ENCODE results near the gene PLXNC1.

PLXNC1 gene

GRCh38 chr12:94230357-94230905, 82.1 kb downstream of the PLXNC1 start:
- Histone ChIP-seq H2AFZ (ENCODE audit: low read length) (no peak overlapping the region), H3K4me2 (ENCODE audit: low read length) (no peak overlapping the region), H3K9me2 (ENCODE audit: low read depth, low read length) (no peaks in the 10 kb centered on the region), H4K20me1 (ENCODE audit: insufficient read depth, low read length) (no peaks in the 10 kb centered on the region), H3K4me1 (ENCODE audit: insufficient read depth, low read length, severe bottlenecking) (no peaks in the 10 kb centered on the region), H3K27me3 (ENCODE audit: insufficient read depth, low read length) (peaks cover 5% of the 10 kb centered on the region; the same call in 1 of the 2 replicates), H3F3A (ENCODE audit: insufficient read depth, low read length) (no peaks in the 10 kb centered on the region), H3K9ac (ENCODE audit: low read length) (no peak overlapping the region), H3K79me2 (ENCODE audit: insufficient read depth, low read length) (no peaks in the 10 kb centered on the region), H3K9me3 (ENCODE audit: low read length) (no peaks in the 10 kb centered on the region), H3K36me3 (ENCODE audit: insufficient read depth, low read length) (no peaks in the 10 kb centered on the region), H3K4me3 (ENCODE audit: low read depth, low read length, poor library complexity, severe bottlenecking) (no peak overlapping the region), H3K27ac (ENCODE audit: low read depth, low read length, poor library complexity, severe bottlenecking) (no peak overlapping the region)
- no peak for TF ChIP-seq EZH2 (IDR thresholded peaks at IDR 0.05; ENCODE audit: borderline replicate concordance, low read length)
- no peak for TF ChIP-seq CTCF (IDR thresholded peaks at IDR 0.05; ENCODE audit: low read length)

- no peaks in the 10 kb centered on the region for H3F3A ChIP-seq (ENCODE audit: insufficient read depth, low read length)
- no peaks in the 10 kb centered on the region for H3K27me3 ChIP-seq (ENCODE audit: insufficient read depth, low read length)
- H3K9ac ChIP-seq (ENCODE audit: low read length): no peak overlapping the region
- no peak overlapping the region for H3K4me2 ChIP-seq (ENCODE audit: low read length)
- no peak overlapping the region for H2AFZ ChIP-seq (ENCODE audit: low read length)
- no peak overlapping the region for H3K4me3 ChIP-seq (ENCODE audit: low read depth, low read length, poor library complexity, severe bottlenecking)
- no peaks in the 10 kb centered on the region for H3K9me3 ChIP-seq (ENCODE audit: low read length)
- H3K27ac ChIP-seq (ENCODE audit: low read depth, low read length, poor library complexity, severe bottlenecking): no peak overlapping the region
- no peaks in the 10 kb centered on the region for H3K36me3 ChIP-seq (ENCODE audit: insufficient read depth, low read length)
- no peaks in the 10 kb centered on the region for H3K4me1 ChIP-seq (ENCODE audit: insufficient read depth, low read length, severe bottlenecking)
- no peaks in the 10 kb centered on the region for H3K9me2 ChIP-seq (ENCODE audit: low read depth, low read length)
- no peak for TF ChIP-seq CTCF (IDR thresholded peaks at IDR 0.05; ENCODE audit: low read length)
- no peaks in the 10 kb centered on the region for H3K79me2 ChIP-seq (ENCODE audit: insufficient read depth, low read length)
- H4K20me1 ChIP-seq (ENCODE audit: insufficient read depth, low read length): no peaks in the 10 kb centered on the region
These were observed 83.3 kb downstream of the PLXNC1 start for GRCh38 chr12:94231709-94232108.

- no peaks in the 10 kb centered on the region for H3F3A ChIP-seq (ENCODE audit: insufficient read depth, low read length)
- H3K27ac ChIP-seq (ENCODE audit: low read depth, low read length, poor library complexity, severe bottlenecking): no peak overlapping the region
- H3K9me3 ChIP-seq (ENCODE audit: low read length): no peaks in the 10 kb centered on the region
- H3K79me2 ChIP-seq (ENCODE audit: insufficient read depth, low read length): no peaks in the 10 kb centered on the region
- no peak overlapping the region for H3K9ac ChIP-seq (ENCODE audit: low read length)
- TF ChIP-seq EZH2 (IDR thresholded peaks at IDR 0.05; ENCODE audit: borderline replicate concordance, low read length) (no peak), CTCF (IDR thresholded peaks at IDR 0.05; ENCODE audit: low read length) (no peak)
- H3K9me2 ChIP-seq (ENCODE audit: low read depth, low read length): no peaks in the 10 kb centered on the region
- H3K4me3 ChIP-seq (ENCODE audit: low read depth, low read length, poor library complexity, severe bottlenecking): no peak overlapping the region
- no peaks in the 10 kb centered on the region for H4K20me1 ChIP-seq (ENCODE audit: insufficient read depth, low read length)
- H3K27me3 ChIP-seq (ENCODE audit: insufficient read depth, low read length): no peaks in the 10 kb centered on the region
- peaks cover 10% of the 10 kb centered on the region for H3K4me1 ChIP-seq (ENCODE audit: insufficient read depth, low read length, severe bottlenecking)
- H3K4me2 ChIP-seq (ENCODE audit: low read length): no peak overlapping the region
- no peak overlapping the region for H2AFZ ChIP-seq (ENCODE audit: low read length)
- no peaks in the 10 kb centered on the region for H3K36me3 ChIP-seq (ENCODE audit: insufficient read depth, low read length)
These were observed 87.5 kb downstream of the PLXNC1 start for GRCh38 chr12:94235848-94236247.

All from OCI-LY1 (cell line).